SK-N-DZ (cell line): ENCODE data around the gene SPANXB1. TPM values are rescaled to one million over a fixed set of nuclear protein-coding genes. Genes with fewer than 3 reads are reported as not detected.
A peak's percentile ranks its signal among the peaks of the same experiment; 100 is the strongest.
"Not testable (repeated sequence)": the region's sequence is repeated elsewhere in the genome, so short reads cannot be mapped to it uniquely, and the experiment has no call there.

ENCODE experiments used
- DNase-seq: peaks from one replicate; pipeline ENCODE4 v3.0.0-alpha.2; 2015; ENCODE audit warnings: low spot score
- polyA plus RNA-seq, 2 experiments: library from polyadenylated mRNA; depleted of rRNA; stranded (reverse); fragments of >200 nt; gene quantifications; 2 replicates each; pipeline ENCODE4 v1.2.3, GENCODE V29; 2014

The SPANXB1 gene
- not detected in 2 replicates for polyA plus RNA-seq (2014; cell fraction: cytosol; rRNA removed)
- polyA plus RNA-seq (2014; cell fraction: nucleus; rRNA removed) = not detected in 2 replicates

GRCh38 chrX:141002568-141002967 is at the start of gene SPANXB1:
Gene SPANXB1, plus strand, starts transcription at chrX:141002594. Its CDS starts 100 bp downstream, at chrX:141002694.
- DNase-seq = not testable (repeated sequence)

- DNase-seq = no peak
Observed at GRCh38 chrX:140967036-140967435, 35.4 kb upstream of the SPANXB1 start.

- peak; percentile 78 for DNase-seq
Observed at GRCh38 chrX:140971099-140971795, 31.1 kb upstream of the SPANXB1 start.

- no peak for DNase-seq
Observed at GRCh38 chrX:140975472-140975871, 26.9 kb upstream of the SPANXB1 start.

GRCh38 chrX:140980271-140980670 is 22.1 kb upstream of the SPANXB1 start:
- DNase-seq = no peak

- no peak for DNase-seq
Observed at GRCh38 chrX:140983730-140984129, 18.7 kb upstream of the SPANXB1 start.

- DNase-seq = not testable (repeated sequence)
Observed at GRCh38 chrX:141005243-141005642, 2.8 kb downstream of the SPANXB1 start.

GRCh38 chrX:141044246-141044645 is 41.9 kb downstream of the SPANXB1 start:
- DNase-seq = not testable (repeated sequence)

GRCh38 chrX:141049878-141050277 is 47.5 kb downstream of the SPANXB1 start:
- not testable (repeated sequence) for DNase-seq

- peak; percentile 8 for DNase-seq
Observed at GRCh38 chrX:141052098-141052497, 49.7 kb downstream of the SPANXB1 start.
